Lower leg skin (tissue), 3 donors: ENCODE measurements around the gene MAST4.

Source experiments
- POLR2A ChIP-seq, 2 donors: fragments of 450-650 bp; IDR thresholded peaks; one replicate each; pipeline ENCODE4 v1.6.1; 2016 to 2017; ENCODE audit warnings: antibody characterized with exemption in 2 of 2, mild to moderate bottlenecking in 1 of 2, moderate library complexity in 1 of 2
- TF ChIP-seq, protein P1 (sequence below), 3 donors: fragments of 450-650 bp; IDR thresholded peaks; one replicate each; pipeline ENCODE4 v1.5.1; 2016; ENCODE audit warnings: antibody characterized with exemption in 3 of 3, mild to moderate bottlenecking in 3 of 3, moderate library complexity in 2 of 3

DNA sequence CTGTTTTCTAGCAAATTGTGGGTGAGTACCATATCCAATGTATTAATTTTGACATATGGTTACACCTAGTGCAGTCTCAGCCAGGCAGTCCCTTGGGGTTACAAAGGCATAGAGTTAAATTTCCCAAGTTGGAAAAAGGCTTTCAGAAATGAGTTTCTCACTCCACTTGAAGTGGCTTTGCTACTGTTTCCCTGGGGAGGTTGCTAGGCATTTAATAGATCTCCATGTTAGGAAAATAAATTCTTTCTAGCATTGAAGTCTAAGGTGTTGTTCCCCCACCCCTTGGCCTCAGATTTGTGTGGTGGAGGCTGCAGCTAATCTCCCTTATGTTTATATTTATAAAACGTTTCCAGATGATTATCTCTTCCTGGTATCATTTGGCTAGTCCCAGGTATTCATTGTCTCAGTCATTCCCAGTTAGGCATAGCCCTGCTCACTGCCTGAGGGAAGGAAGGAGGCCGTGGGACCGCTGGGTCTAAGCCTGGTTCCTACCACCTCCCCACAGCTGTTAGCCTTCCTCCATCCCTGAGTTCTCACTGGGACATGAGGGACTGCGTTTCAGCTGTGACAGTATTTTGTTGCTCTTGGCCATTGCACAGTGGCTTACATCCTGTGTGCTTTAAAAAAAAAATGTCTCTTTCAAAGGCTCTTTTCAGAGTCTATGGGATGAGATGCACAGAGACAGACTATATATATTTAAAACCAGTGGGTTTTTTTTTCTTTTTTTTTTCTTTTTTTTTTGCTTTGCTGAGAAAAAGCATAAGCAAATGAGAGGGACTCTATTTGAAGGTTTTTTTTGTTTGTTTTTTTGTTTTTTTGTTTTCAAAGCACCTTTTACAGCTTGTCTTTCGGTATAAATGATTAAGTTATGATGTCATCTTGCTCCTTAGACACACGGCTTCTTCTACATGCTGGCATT, 121.5 kb downstream of the MAST4 start:
- TF ChIP-seq, protein P1, sequence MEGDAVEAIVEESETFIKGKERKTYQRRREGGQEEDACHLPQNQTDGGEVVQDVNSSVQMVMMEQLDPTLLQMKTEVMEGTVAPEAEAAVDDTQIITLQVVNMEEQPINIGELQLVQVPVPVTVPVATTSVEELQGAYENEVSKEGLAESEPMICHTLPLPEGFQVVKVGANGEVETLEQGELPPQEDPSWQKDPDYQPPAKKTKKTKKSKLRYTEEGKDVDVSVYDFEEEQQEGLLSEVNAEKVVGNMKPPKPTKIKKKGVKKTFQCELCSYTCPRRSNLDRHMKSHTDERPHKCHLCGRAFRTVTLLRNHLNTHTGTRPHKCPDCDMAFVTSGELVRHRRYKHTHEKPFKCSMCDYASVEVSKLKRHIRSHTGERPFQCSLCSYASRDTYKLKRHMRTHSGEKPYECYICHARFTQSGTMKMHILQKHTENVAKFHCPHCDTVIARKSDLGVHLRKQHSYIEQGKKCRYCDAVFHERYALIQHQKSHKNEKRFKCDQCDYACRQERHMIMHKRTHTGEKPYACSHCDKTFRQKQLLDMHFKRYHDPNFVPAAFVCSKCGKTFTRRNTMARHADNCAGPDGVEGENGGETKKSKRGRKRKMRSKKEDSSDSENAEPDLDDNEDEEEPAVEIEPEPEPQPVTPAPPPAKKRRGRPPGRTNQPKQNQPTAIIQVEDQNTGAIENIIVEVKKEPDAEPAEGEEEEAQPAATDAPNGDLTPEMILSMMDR (IDR thresholded peaks at IDR 0.05), result no peak
- no peak for TF ChIP-seq POLR2A (IDR thresholded peaks at IDR 0.05)
